Astrocyte (in vitro differentiated cells and primary cell): Measurements from ENCODE around the gene RC3H2.

Experiments used
- CTCF ChIP-seq: IDR thresholded peaks from 2 replicates; pipeline ENCODE4 v1.5.1; 2011; ENCODE audit warnings: low read depth, mild to moderate bottlenecking, inconsistent platforms, low read length, moderate library complexity; ENCODE audit not compliant: insufficient read depth
- EZH2 ChIP-seq: IDR thresholded peaks from 2 replicates; pipeline ENCODE4 v1.6.1; 2012; ENCODE audit warnings: mild to moderate bottlenecking, low read length, inconsistent platforms; ENCODE audit not compliant: insufficient read depth

- no peak for TF ChIP-seq EZH2
- TF ChIP-seq CTCF: no peak
These were observed 22.0 kb downstream of the RC3H2 start for GRCh38 chr9:122883125-122883524.
